DMS153 (cell line): Measurements from ENCODE around the gene TSR3.

ENCODE experiments used
- DNase-seq: peaks from one replicate; lab custom pipeline; 2025; lab: John Stamatoyannopoulos, UW

TSR3 gene

GRCh38 chr16:1323296-1324239 is 28.1 kb downstream of the TSR3 start:
- no peak for DNase-seq

GRCh38 chr16:1322407-1322806 is 29.3 kb downstream of the TSR3 start:
- DNase-seq: no peak

GRCh38 chr16:1320658-1321240 is 30.9 kb downstream of the TSR3 start:
- DNase-seq: no peak

- DNase-seq: no peak
Observed at GRCh38 chr16:1320097-1320496, 31.6 kb downstream of the TSR3 start.

GRCh38 chr16:1319041-1319440 is 32.6 kb downstream of the TSR3 start:
- DNase-seq: no peak

GRCh38 chr16:1318268-1318545 is 33.5 kb downstream of the TSR3 start:
- no peak for DNase-seq

- no peak for DNase-seq
Observed at GRCh38 chr16:1317479-1318267, 34.0 kb downstream of the TSR3 start.

- no peak for DNase-seq
Observed at GRCh38 chr16:1316033-1316405, 35.7 kb downstream of the TSR3 start.

GRCh38 chr16:1315081-1316032 is 36.3 kb downstream of the TSR3 start:
- no peak for DNase-seq

GRCh38 chr16:1314399-1315068 is 37.1 kb downstream of the TSR3 start:
- DNase-seq: no peak

GRCh38 chr16:1313721-1314369 is 37.8 kb downstream of the TSR3 start:
- DNase-seq: no peak

- DNase-seq: no peak
Observed at GRCh38 chr16:1312903-1313302, 38.8 kb downstream of the TSR3 start.

GRCh38 chr16:1312467-1312816 is 39.2 kb downstream of the TSR3 start:
- DNase-seq: no peak

- no peak for DNase-seq
Observed at GRCh38 chr16:1311738-1312466, 39.8 kb downstream of the TSR3 start.

GRCh38 chr16:1311212-1311737 is 40.4 kb downstream of the TSR3 start:
- no peak for DNase-seq

- no peak for DNase-seq
Observed at GRCh38 chr16:1310832-1311200, 40.9 kb downstream of the TSR3 start.

GRCh38 chr16:1309888-1310831 is 41.5 kb downstream of the TSR3 start:
- DNase-seq: no peak

- DNase-seq: peak; percentile 94
Observed at GRCh38 chr16:1308977-1309885, 42.4 kb downstream of the TSR3 start, which contains the start of gene UBE2I. Gene UBE2I, plus strand, starts transcription at chr16:1309636. Its CDS starts 4,395 bp downstream, at chr16:1314031.
